MM.1S (cell line): ENCODE data around the gene PRIMA1.

ENCODE experiments used
- DNase-seq: peaks from one replicate; pipeline ENCODE4 v3.0.0-alpha.2; 2015
- H2AFZ ChIP-seq: fragments of 300-600 bp; sonication (generic); 2 replicates; pipeline ENCODE4 v1.6.0; 2016; ENCODE audit warnings: antibody characterized with exemption, low read length
- H3F3A ChIP-seq: fragments of 300-600 bp; sonication (generic); 2 replicates; pipeline ENCODE4 v1.6.1; 2016; ENCODE audit warnings: mild to moderate bottlenecking, antibody characterized with exemption, low read length, moderate library complexity, mixed read lengths; ENCODE audit not compliant: insufficient read depth
- H3K27ac ChIP-seq: fragments of 300-600 bp; sonication (generic); 2 replicates; pipeline ENCODE4 v1.5.1; 2016; ENCODE audit warnings: mild to moderate bottlenecking, low read length
- H3K27me3 ChIP-seq: fragments of 300-600 bp; sonication (generic); replicated peaks from 2 replicates; pipeline ENCODE4 v1.6.0; 2016; ENCODE audit warnings: low read length; ENCODE audit not compliant: insufficient read depth
- H3K36me3 ChIP-seq: fragments of 300-600 bp; sonication (generic); replicated peaks from 2 replicates; pipeline ENCODE4 v1.6.1; 2016; ENCODE audit warnings: mild to moderate bottlenecking, low read length, mixed read lengths; ENCODE audit not compliant: insufficient read depth
- H3K4me1 ChIP-seq: fragments of 300-600 bp; sonication (generic); 2 replicates; pipeline ENCODE4 v1.6.1; 2016; ENCODE audit warnings: low read length, mixed read lengths
- H3K4me2 ChIP-seq: fragments of 300-600 bp; sonication (generic); 2 replicates; pipeline ENCODE4 v1.6.0; 2016; ENCODE audit warnings: low read depth, low read length
- H3K4me3 ChIP-seq: fragments of 300-600 bp; sonication (generic); 2 replicates; pipeline ENCODE4 v1.5.1; 2016; ENCODE audit warnings: low read length, mixed read lengths
- H3K79me2 ChIP-seq: fragments of 300-600 bp; sonication (generic); 2 replicates; pipeline ENCODE4 v1.6.1; 2016; ENCODE audit warnings: mixed run types, low read length, mixed read lengths
- H3K9ac ChIP-seq: fragments of 300-600 bp; sonication (generic); 2 replicates; pipeline ENCODE4 v1.6.1; 2016; ENCODE audit warnings: low read length, mixed read lengths
- H3K9me2 ChIP-seq: fragments of 300-600 bp; sonication (generic); replicated peaks from 2 replicates; pipeline ENCODE4 v1.6.1; 2016; ENCODE audit warnings: mild to moderate bottlenecking, low read length, mixed read lengths; ENCODE audit not compliant: insufficient read depth
- H3K9me3 ChIP-seq: fragments of 300-600 bp; sonication (generic); replicated peaks from 2 replicates; pipeline ENCODE4 v1.6.1; 2016; ENCODE audit warnings: mild to moderate bottlenecking, low read length, mixed read lengths; ENCODE audit not compliant: insufficient read depth
- H4K20me1 ChIP-seq: fragments of 300-600 bp; sonication (generic); 2 replicates; pipeline ENCODE4 v1.6.1; 2016; ENCODE audit warnings: mild to moderate bottlenecking, low read length, moderate library complexity, mixed read lengths; ENCODE audit not compliant: insufficient read depth
- EZH2 ChIP-seq: fragments of 300-600 bp; sonication (generic); optimal IDR thresholded peaks from 2 replicates; pipeline ENCODE3; 2017; ENCODE audit warnings: low read depth, mild to moderate bottlenecking, antibody characterized with exemption, low read length, mixed read lengths
- EZH2phosphoT487 ChIP-seq: fragments of 300-600 bp; sonication (generic); IDR thresholded peaks from 2 replicates; pipeline ENCODE4 v1.6.1; 2018; ENCODE audit warnings: antibody characterized with exemption, low read length
- TF ChIP-seq, protein P1 (sequence below): fragments of 300-600 bp; sonication (generic); IDR thresholded peaks from 2 replicates; pipeline ENCODE4 v1.5.1; 2016; ENCODE audit warnings: antibody characterized with exemption, low read length, mixed read lengths

The PRIMA1 gene

DNA sequence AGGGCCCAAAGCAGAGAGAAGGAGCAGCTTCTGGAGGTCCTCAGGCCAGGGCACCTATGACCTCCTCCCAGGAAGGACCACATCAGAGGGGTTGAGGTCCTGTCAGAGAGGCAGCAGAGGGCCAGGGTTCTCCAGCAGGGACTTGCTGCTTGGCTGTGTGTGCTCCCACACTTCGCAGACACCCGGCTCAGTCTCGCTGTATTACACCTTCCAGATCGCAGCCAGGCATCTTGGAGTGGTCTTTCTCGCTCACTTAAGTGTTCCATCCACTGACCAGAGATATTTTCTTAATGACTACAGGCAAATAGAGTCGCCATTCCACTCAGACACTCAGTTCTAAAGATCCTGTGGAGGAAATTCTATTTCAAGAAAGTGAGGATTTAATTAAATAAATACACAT is 84.3 kb downstream of the PRIMA1 start:
- Histone ChIP-seq H3K4me1 (no peaks in the 10 kb centered on the region), H3F3A (no peaks in the 10 kb centered on the region), H3K36me3 (no peaks in the 10 kb centered on the region), H3K9ac (no peak overlapping the region), H4K20me1 (no peaks in the 10 kb centered on the region), H3K27me3 (no peaks in the 10 kb centered on the region), H2AFZ (no peak overlapping the region), H3K9me3 (no peaks in the 10 kb centered on the region), H3K4me3 (no peak overlapping the region), H3K79me2 (no peaks in the 10 kb centered on the region), H3K9me2 (no peaks in the 10 kb centered on the region), H3K27ac (no peak overlapping the region), H3K4me2 (no peak overlapping the region)
- TF ChIP-seq EZH2 = no peak
- no peak for DNase-seq

DNA sequence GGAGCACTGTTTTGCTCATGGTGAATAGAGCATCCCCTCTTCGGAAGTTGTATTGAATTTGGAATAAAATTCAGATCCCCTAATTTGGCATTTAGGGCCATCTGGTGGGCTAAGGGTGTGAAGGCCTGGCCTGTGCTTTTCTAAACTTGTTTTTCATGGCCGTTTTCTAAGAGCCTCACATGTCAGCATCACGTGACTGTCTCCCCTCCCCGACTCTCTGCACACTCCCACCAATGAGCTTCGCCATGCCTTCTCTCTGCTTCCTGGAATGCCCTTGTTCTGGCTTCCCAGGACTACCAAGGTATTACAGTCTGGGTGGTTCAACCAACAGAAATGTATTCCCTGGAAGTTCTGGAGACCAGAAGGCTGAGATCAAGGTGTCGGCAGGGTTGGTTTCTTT is 85.3 kb downstream of the PRIMA1 start:
- no peak overlapping the region for H3K9ac ChIP-seq
- H3K27me3 ChIP-seq = no peaks in the 10 kb centered on the region
- no peaks in the 10 kb centered on the region for H3K9me2 ChIP-seq
- no peaks in the 10 kb centered on the region for H3K4me1 ChIP-seq
- no peak for TF ChIP-seq EZH2phosphoT487
- TF ChIP-seq EZH2 = no peak
- TF ChIP-seq, protein P1, sequence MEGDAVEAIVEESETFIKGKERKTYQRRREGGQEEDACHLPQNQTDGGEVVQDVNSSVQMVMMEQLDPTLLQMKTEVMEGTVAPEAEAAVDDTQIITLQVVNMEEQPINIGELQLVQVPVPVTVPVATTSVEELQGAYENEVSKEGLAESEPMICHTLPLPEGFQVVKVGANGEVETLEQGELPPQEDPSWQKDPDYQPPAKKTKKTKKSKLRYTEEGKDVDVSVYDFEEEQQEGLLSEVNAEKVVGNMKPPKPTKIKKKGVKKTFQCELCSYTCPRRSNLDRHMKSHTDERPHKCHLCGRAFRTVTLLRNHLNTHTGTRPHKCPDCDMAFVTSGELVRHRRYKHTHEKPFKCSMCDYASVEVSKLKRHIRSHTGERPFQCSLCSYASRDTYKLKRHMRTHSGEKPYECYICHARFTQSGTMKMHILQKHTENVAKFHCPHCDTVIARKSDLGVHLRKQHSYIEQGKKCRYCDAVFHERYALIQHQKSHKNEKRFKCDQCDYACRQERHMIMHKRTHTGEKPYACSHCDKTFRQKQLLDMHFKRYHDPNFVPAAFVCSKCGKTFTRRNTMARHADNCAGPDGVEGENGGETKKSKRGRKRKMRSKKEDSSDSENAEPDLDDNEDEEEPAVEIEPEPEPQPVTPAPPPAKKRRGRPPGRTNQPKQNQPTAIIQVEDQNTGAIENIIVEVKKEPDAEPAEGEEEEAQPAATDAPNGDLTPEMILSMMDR = no peak
- H3F3A ChIP-seq = no peaks in the 10 kb centered on the region
- no peak overlapping the region for H3K4me3 ChIP-seq
- no peaks in the 10 kb centered on the region for H3K9me3 ChIP-seq
- no peaks in the 10 kb centered on the region for H3K79me2 ChIP-seq
- no peak overlapping the region for H2AFZ ChIP-seq
- no peak for DNase-seq
- H4K20me1 ChIP-seq = no peaks in the 10 kb centered on the region
- H3K4me2 ChIP-seq = no peak overlapping the region
- no peaks in the 10 kb centered on the region for H3K36me3 ChIP-seq
- H3K27ac ChIP-seq = no peak overlapping the region

GRCh38 chr14:93701562-93701961 is 86.7 kb downstream of the PRIMA1 start:
- Histone ChIP-seq H3K4me1 (no peaks in the 10 kb centered on the region), H3K9me2 (no peaks in the 10 kb centered on the region), H3K36me3 (no peaks in the 10 kb centered on the region), H3K27ac (no peak overlapping the region), H3K4me2 (no peak overlapping the region), H3K9ac (no peak overlapping the region), H4K20me1 (no peaks in the 10 kb centered on the region), H3F3A (no peaks in the 10 kb centered on the region), H3K9me3 (no peaks in the 10 kb centered on the region), H3K4me3 (no peak overlapping the region), H2AFZ (no peak overlapping the region), H3K79me2 (no peaks in the 10 kb centered on the region), H3K27me3 (no peaks in the 10 kb centered on the region)
- TF ChIP-seq, protein P1 = no peak
- TF ChIP-seq EZH2 = no peak
- TF ChIP-seq EZH2phosphoT487 = no peak
- DNase-seq = no peak

- Histone ChIP-seq H3K4me1 (no peaks in the 10 kb centered on the region), H3K9ac (no peak overlapping the region), H3K4me3 (no peak overlapping the region), H2AFZ (no peak overlapping the region), H3K27me3 (no peaks in the 10 kb centered on the region), H3K9me3 (no peaks in the 10 kb centered on the region), H3K79me2 (no peaks in the 10 kb centered on the region), H3F3A (no peaks in the 10 kb centered on the region), H3K9me2 (no peaks in the 10 kb centered on the region), H3K4me2 (no peak overlapping the region), H4K20me1 (no peaks in the 10 kb centered on the region), H3K27ac (no peak overlapping the region), H3K36me3 (no peaks in the 10 kb centered on the region)
- no peak for DNase-seq
- TF ChIP-seq, protein P1 = no peak
- TF ChIP-seq EZH2 = no peak
- TF ChIP-seq EZH2phosphoT487 = no peak
These were observed 87.4 kb downstream of the PRIMA1 start for GRCh38 chr14:93700928-93701327.
